HG02840 (cell line): ENCODE measurements around the gene PDE3A.
"Not testable (repeated sequence)": the region's sequence is repeated elsewhere in the genome, so short reads cannot be mapped to it uniquely, and the experiment has no call there.

Experiments
- ATAC-seq: cut with Tn5 transposase; IDR thresholded peaks from one replicate; pipeline ENCODE4 v1.9.1; 2021; ENCODE audit warnings: mild to moderate bottlenecking, moderate library complexity, moderate number of reproducible peaks; ENCODE audit not compliant: unreplicated experiment, low FRiP score

PDE3A gene

GRCh38 chr12:20368114-20368650, at the start of gene PDE3A:
Gene PDE3A (plus strand): TSS chr12:20368537. CDS start chr12:20369285, 748 bp downstream.
- no peak for ATAC-seq

DNA sequence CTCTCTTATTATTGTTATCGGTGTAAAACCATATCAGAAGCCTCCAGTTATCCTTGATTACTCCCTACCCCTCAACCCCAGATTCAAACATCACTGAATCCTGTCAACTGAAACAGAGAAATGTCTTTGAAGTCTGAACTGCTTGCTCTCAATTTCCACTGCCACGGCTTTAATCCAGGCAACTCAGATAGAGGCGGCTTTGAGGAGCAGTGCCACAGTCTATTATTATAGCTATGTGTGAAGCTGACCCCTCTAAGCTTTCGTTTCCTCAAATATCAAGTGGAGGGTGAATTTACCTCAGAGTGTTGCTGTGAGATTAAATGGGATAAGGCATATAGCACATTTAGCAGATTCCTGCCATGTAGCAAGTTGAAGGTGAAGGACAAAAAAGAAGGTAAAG, 49.0 kb upstream of the PDE3A start:
- ATAC-seq, result no peak

- no peak for ATAC-seq
Observed at GRCh38 chr12:20320552-20320951, 47.8 kb upstream of the PDE3A start.

- ATAC-seq, result not testable (repeated sequence)
Observed at GRCh38 chr12:20330826-20331505, 37.4 kb upstream of the PDE3A start.

- ATAC-seq, result no peak
Observed at GRCh38 chr12:20339060-20339459, 29.3 kb upstream of the PDE3A start.

DNA sequence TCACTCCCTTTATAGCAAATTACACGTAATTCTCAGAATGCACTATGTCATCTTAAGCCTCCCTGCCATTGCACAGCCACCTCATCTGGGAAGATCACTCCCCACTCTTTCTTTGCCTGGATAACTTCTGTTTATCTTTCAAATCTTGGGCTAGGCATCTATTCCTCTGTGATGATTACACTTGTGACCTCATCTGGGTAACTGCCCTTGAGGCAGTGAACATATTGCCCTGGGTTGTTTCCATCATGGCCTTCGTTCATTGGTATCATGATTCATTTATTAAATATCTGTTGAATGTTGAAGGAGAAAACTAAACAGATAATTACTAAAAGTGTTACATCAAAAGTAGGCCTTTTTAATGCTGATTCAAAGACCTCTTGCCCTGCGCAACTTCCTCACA, 26.2 kb upstream of the PDE3A start:
- ATAC-seq, result no peak

- ATAC-seq, result no peak
Observed at GRCh38 chr12:20345866-20346265, 22.5 kb upstream of the PDE3A start.

DNA sequence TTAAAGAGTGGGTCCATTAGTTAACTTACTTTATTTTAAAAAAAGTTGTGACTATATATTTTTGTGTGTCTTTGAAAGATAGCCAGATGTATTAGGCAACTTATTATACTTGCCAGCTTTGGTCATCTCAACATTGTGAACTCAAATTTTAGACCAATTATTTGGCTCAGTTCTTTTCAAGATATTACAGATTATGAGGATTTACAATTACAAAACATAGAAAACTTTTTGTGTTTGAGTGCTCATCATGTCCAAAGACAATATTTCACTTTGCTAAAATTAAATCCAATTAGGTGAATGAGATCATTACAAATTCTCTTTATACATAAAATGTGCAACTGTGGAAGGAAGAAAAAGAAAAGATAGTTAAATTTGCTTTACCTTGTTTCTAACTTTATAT, 18.3 kb upstream of the PDE3A start:
- no peak for ATAC-seq

- ATAC-seq, result no peak
Observed at GRCh38 chr12:20350495-20350894, 17.8 kb upstream of the PDE3A start.

- ATAC-seq, result no peak
Observed at GRCh38 chr12:20351406-20351805, 16.9 kb upstream of the PDE3A start.

DNA sequence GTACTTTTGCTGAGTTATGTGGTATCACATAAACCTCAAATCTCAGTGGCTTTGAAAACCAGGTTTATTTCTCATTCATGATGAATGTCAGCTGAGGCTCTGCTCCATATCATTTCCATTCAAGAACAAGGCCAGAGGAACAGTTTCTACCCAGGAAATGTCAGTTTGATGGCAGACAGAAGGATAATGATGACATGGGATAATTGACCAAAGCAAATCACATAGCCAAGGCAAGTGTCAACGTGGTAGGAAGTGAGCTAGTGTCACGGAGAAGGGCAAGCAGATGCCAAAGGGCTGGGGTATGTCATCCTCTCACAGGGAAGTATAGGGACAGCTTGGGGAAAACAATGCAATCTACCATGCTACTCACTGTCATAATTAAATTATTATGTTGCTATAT, 12.3 kb upstream of the PDE3A start:
- ATAC-seq, result no peak

- ATAC-seq, result no peak
Observed at GRCh38 chr12:20360407-20360806, 7.9 kb upstream of the PDE3A start.

DNA sequence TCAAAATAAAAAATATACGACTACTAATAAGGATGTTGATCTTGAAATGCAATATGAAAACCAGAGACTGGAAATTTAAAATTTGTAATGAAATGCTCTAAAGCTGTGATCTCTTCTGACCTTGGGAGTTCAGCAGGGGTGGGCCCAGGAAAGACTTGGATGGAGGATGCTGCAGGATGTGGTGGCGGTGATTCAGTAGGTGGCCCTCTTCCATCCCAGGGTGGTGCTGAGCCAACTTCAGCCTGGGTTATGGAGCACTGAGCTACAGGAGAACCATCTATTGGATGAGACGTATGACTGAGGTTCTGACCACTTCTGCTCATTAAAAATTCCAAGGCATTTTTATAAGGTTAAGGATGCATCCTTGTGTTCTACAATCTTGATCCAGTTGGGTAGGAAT, 6.9 kb upstream of the PDE3A start:
- ATAC-seq, result no peak

GRCh38 chr12:20364501-20364900, 3.8 kb upstream of the PDE3A start:
- no peak for ATAC-seq

- no peak for ATAC-seq
Observed at GRCh38 chr12:20366776-20367409, 1.4 kb upstream of the PDE3A start.

GRCh38 chr12:20367583-20368113, 689 bp upstream of the PDE3A start:
- no peak for ATAC-seq

DNA sequence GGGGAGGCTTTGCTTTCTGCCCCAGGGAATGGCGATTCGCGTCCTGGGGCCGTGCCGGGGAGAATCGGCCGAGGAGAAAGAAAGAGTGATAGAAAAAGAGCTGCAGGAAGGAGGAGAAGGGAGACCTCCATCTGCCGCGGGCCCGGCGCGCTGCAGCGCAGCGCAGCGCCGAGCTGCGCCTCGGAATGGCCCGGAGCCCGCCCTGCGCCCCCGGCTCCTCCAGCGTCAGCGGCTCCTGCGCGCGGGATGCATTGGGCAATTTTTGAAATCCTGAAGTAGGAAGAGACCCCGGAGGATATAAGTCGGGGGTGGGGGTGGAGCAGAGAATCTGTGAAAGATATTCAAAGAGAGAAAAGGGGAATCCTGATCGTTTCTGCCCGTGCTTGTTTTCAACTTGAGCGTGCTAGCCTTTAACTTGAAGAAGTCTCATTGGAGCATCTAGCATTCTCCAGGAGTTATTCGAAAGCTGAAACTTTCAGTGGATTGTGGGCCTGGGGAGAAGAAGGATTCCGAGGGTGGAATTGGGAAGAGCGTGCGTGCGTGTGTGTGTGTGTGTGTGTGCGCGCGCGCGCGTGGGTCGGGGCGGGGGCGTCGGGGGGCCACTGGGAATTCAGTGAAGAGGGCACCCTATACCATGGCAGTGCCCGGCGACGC, 441 bp downstream of the PDE3A start:
- no peak for ATAC-seq

DNA sequence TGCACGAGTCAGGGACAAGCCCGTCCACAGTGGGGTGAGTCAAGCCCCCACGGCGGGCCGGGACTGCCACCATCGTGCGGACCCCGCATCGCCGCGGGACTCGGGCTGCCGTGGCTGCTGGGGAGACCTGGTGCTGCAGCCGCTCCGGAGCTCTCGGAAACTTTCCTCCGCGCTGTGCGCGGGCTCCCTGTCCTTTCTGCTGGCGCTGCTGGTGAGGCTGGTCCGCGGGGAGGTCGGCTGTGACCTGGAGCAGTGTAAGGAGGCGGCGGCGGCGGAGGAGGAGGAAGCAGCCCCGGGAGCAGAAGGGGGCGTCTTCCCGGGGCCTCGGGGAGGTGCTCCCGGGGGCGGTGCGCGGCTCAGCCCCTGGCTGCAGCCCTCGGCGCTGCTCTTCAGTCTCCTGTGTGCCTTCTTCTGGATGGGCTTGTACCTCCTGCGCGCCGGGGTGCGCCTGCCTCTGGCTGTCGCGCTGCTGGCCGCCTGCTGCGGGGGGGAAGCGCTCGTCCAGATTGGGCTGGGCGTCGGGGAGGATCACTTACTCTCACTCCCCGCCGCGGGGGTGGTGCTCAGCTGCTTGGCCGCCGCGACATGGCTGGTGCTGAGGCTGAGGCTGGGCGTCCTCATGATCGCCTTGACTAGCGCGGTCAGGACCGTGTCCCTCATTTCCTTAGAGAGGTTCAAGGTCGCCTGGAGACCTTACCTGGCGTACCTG, 1.1 kb downstream of the PDE3A start:
- ATAC-seq, result no peak

- ATAC-seq, result no peak
Observed at GRCh38 chr12:20370014-20370386, 1.7 kb downstream of the PDE3A start.

DNA sequence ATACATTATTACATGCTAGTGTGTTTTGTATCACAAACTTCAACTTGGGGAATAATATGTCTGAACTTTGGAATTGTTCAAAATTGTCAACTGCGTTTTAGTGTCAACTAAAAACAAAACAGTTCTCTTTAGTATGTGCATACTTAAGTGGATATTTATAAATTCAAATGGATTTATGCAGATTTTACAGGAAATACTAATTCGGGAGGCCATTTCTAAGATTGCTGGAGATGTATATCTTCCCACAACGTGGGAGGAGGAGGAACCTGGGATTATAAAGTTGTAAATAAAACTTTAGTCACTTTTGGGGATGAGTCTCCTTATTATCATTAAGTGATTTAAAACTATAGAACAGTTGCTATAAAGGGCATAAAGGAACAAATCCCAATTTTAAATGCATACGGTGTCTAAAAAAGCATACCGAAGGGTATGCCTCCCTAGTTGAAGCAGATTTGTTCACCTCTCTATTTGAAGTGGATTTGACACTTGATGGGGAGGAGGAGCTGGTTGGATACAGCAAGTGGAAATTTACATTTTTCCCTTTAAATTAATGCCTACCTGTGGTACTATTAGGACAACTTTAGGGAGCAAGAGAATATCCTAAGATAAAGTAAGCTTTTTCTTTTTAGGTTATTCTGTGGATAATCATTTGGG, 2.7 kb downstream of the PDE3A start:
- ATAC-seq, result no peak
